HG03039 (cell line): Measurements from ENCODE around the gene NEU2.

Source experiments
- ATAC-seq: cut with Tn5 transposase; IDR thresholded peaks from one replicate; pipeline ENCODE4 v1.9.1; 2021; ENCODE audit warnings: mild to moderate bottlenecking, moderate library complexity; ENCODE audit not compliant: unreplicated experiment

NEU2 gene

GRCh38 chr2:233074106-233074505 is 41.6 kb downstream of the NEU2 start:
- no peak for ATAC-seq

GRCh38 chr2:233075141-233075965 is 42.9 kb downstream of the NEU2 start:
- ATAC-seq, result peak; percentile 3

GRCh38 chr2:233075966-233076339 is 43.5 kb downstream of the NEU2 start:
- peak; percentile 47 for ATAC-seq

GRCh38 chr2:233076749-233077148 is 44.3 kb downstream of the NEU2 start:
- ATAC-seq, result no peak

- no peak for ATAC-seq
These were observed 47.0 kb downstream of the NEU2 start for GRCh38 chr2:233079473-233079877.

GRCh38 chr2:233079953-233080835 is 47.7 kb downstream of the NEU2 start:
- no peak for ATAC-seq

- ATAC-seq, result no peak
These were observed 48.4 kb downstream of the NEU2 start for GRCh38 chr2:233080836-233081229.

GRCh38 chr2:233081232-233081730 is 48.8 kb downstream of the NEU2 start:
- peak; percentile 14 for ATAC-seq

- ATAC-seq, result peak; percentile 4
These were observed 49.3 kb downstream of the NEU2 start for GRCh38 chr2:233081731-233082221.

GRCh38 chr2:233082222-233082930 is 49.9 kb downstream of the NEU2 start:
- peak; percentile 34 for ATAC-seq

GRCh38 chr2:233082931-233083755 is 50.7 kb downstream of the NEU2 start:
- ATAC-seq, result no peak

- no peak for ATAC-seq
These were observed 51.3 kb downstream of the NEU2 start for GRCh38 chr2:233083782-233084181.

GRCh38 chr2:233084488-233084887 is 52.0 kb downstream of the NEU2 start:
- ATAC-seq, result no peak
